ENCODE measurements around the gene BRINP3. TPM values are rescaled to one million over a fixed set of nuclear protein-coding genes. Genes with fewer than 3 reads are reported as not detected.
"Not testable (repeated sequence)": the region's sequence is repeated elsewhere in the genome, so short reads cannot be mapped to it uniquely, and the experiment has no call there.

Gene BRINP3
- total and polyA plus RNA-seq, 2 experiments from 2014 or later = not detected

- H3K27ac Mint-ChIP-seq = no peak overlapping the region
- H3K4me1 Mint-ChIP-seq = peaks cover 3% of the 10 kb centered on the region; the same call in 1 of the 3 replicates
- DNase-seq (ENCODE audit: low spot score) = no peak
- Histone ChIP-seq H4K20me1 (replicated peaks; ENCODE audit: insufficient read depth) (no peaks in the 10 kb centered on the region), H3K36me3 (ENCODE audit: insufficient read depth) (no peaks in the 10 kb centered on the region), H2AFZ (no peak overlapping the region), H3K4me1 (ENCODE audit: insufficient read depth) (no peaks in the 10 kb centered on the region), H3K4me2 (no peak overlapping the region), H3K79me2 (replicated peaks; ENCODE audit: insufficient read depth) (no peaks in the 10 kb centered on the region), H3K27ac (ENCODE audit: low read depth) (no peak overlapping the region), H3K27me3 (ENCODE audit: insufficient read depth) (no peaks in the 10 kb centered on the region), H3F3A (replicated peaks; ENCODE audit: low read depth) (no peaks in the 10 kb centered on the region), H3K9me2 (ENCODE audit: insufficient read depth) (no peaks in the 10 kb centered on the region), H3K4me3 (no peak overlapping the region)
- no peaks in the 10 kb centered on the region for H3K27me3 Mint-ChIP-seq (ENCODE audit: insufficient read depth, low read depth, poor library complexity)
- ATAC-seq = no peak
- H3K9me3 Mint-ChIP-seq = peaks cover 9% of the 10 kb centered on the region; the same call in 2 of the 3 replicates
- TF ChIP-seq EZH2 (IDR thresholded peaks at IDR 0.05; ENCODE audit: low read depth, unreplicated experiment) = no peak
- TF ChIP-seq ZNF331 (CRISPR knock-in tag; IDR thresholded peaks at IDR 0.05; ENCODE audit: low read depth) = no peak
- no peak for TF ChIP-seq JUNB (IDR thresholded peaks at IDR 0.05; ENCODE audit: unreplicated experiment)
- no peak for TF ChIP-seq CTCF (conservative IDR thresholded peaks at IDR 0.05; ENCODE audit: low read depth in 2 of 2)
- TF ChIP-seq, protein P1, sequence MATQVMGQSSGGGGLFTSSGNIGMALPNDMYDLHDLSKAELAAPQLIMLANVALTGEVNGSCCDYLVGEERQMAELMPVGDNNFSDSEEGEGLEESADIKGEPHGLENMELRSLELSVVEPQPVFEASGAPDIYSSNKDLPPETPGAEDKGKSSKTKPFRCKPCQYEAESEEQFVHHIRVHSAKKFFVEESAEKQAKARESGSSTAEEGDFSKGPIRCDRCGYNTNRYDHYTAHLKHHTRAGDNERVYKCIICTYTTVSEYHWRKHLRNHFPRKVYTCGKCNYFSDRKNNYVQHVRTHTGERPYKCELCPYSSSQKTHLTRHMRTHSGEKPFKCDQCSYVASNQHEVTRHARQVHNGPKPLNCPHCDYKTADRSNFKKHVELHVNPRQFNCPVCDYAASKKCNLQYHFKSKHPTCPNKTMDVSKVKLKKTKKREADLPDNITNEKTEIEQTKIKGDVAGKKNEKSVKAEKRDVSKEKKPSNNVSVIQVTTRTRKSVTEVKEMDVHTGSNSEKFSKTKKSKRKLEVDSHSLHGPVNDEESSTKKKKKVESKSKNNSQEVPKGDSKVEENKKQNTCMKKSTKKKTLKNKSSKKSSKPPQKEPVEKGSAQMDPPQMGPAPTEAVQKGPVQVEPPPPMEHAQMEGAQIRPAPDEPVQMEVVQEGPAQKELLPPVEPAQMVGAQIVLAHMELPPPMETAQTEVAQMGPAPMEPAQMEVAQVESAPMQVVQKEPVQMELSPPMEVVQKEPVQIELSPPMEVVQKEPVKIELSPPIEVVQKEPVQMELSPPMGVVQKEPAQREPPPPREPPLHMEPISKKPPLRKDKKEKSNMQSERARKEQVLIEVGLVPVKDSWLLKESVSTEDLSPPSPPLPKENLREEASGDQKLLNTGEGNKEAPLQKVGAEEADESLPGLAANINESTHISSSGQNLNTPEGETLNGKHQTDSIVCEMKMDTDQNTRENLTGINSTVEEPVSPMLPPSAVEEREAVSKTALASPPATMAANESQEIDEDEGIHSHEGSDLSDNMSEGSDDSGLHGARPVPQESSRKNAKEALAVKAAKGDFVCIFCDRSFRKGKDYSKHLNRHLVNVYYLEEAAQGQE (IDR thresholded peaks at IDR 0.05; ENCODE audit: unreplicated experiment) = no peak
- TF ChIP-seq EZH2phosphoT487 (IDR thresholded peaks at IDR 0.05; ENCODE audit: unreplicated experiment) = no peak
- TF ChIP-seq, protein P2, sequence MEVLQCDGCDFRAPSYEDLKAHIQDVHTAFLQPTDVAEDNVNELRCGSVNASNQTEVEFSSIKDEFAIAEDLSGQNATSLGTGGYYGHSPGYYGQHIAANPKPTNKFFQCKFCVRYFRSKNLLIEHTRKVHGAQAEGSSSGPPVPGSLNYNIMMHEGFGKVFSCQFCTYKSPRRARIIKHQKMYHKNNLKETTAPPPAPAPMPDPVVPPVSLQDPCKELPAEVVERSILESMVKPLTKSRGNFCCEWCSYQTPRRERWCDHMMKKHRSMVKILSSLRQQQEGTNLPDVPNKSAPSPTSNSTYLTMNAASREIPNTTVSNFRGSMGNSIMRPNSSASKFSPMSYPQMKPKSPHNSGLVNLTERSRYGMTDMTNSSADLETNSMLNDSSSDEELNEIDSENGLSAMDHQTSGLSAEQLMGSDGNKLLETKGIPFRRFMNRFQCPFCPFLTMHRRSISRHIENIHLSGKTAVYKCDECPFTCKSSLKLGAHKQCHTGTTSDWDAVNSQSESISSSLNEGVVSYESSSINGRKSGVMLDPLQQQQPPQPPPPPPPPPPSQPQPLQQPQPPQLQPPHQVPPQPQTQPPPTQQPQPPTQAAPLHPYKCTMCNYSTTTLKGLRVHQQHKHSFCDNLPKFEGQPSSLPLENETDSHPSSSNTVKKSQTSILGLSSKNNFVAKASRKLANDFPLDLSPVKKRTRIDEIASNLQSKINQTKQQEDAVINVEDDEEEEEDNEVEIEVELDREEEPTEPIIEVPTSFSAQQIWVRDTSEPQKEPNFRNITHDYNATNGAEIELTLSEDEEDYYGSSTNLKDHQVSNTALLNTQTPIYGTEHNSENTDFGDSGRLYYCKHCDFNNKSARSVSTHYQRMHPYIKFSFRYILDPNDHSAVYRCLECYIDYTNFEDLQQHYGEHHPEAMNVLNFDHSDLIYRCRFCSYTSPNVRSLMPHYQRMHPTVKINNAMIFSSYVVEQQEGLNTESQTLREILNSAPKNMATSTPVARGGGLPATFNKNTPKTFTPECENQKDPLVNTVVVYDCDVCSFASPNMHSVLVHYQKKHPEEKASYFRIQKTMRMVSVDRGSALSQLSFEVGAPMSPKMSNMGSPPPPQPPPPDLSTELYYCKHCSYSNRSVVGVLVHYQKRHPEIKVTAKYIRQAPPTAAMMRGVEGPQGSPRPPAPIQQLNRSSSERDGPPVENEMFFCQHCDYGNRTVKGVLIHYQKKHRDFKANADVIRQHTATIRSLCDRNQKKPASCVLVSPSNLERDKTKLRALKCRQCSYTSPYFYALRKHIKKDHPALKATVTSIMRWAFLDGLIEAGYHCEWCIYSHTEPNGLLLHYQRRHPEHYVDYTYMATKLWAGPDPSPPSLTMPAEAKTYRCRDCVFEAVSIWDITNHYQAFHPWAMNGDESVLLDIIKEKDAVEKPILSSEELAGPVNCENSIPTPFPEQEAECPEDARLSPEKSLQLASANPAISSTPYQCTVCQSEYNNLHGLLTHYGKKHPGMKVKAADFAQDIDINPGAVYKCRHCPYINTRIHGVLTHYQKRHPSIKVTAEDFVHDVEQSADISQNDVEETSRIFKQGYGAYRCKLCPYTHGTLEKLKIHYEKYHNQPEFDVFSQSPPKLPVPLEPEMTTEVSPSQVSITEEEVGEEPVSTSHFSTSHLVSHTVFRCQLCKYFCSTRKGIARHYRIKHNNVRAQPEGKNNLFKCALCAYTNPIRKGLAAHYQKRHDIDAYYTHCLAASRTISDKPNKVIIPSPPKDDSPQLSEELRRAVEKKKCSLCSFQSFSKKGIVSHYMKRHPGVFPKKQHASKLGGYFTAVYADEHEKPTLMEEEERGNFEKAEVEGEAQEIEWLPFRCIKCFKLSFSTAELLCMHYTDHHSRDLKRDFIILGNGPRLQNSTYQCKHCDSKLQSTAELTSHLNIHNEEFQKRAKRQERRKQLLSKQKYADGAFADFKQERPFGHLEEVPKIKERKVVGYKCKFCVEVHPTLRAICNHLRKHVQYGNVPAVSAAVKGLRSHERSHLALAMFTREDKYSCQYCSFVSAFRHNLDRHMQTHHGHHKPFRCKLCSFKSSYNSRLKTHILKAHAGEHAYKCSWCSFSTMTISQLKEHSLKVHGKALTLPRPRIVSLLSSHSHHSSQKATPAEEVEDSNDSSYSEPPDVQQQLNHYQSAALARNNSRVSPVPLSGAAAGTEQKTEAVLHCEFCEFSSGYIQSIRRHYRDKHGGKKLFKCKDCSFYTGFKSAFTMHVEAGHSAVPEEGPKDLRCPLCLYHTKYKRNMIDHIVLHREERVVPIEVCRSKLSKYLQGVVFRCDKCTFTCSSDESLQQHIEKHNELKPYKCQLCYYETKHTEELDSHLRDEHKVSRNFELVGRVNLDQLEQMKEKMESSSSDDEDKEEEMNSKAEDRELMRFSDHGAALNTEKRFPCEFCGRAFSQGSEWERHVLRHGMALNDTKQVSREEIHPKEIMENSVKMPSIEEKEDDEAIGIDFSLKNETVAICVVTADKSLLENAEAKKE (CRISPR knock-in tag; IDR thresholded peaks at IDR 0.05) = no peak
- no peak for TF ChIP-seq NANOG (IDR thresholded peaks at IDR 0.05; ENCODE audit: borderline replicate concordance)
- TF ChIP-seq ZNF114 (CRISPR knock-in tag; IDR thresholded peaks at IDR 0.05) = no peak
- H3K4me3 Mint-ChIP-seq = no peak overlapping the region
- H3K36me3 Mint-ChIP-seq (ENCODE audit: low read depth) = peaks cover 8% of the 10 kb centered on the region; the same call in 2 of the 3 replicates
Observed at GRCh38 chr1:190507357-190507756, 29.7 kb upstream of the BRINP3 start.

- H3K4me3 Mint-ChIP-seq; H3F3A ChIP-seq (replicated peaks; ENCODE audit: low read depth); H4K20me1 ChIP-seq (replicated peaks; ENCODE audit: insufficient read depth); H3K4me1 ChIP-seq (ENCODE audit: insufficient read depth); H3K4me3 ChIP-seq; DNase-seq (ENCODE audit: low spot score); ATAC-seq; H3K79me2 ChIP-seq (replicated peaks; ENCODE audit: insufficient read depth); H3K4me2 ChIP-seq; H3K27ac Mint-ChIP-seq; H3K36me3 Mint-ChIP-seq (ENCODE audit: low read depth); H3K27ac ChIP-seq (ENCODE audit: low read depth); H3K27me3 ChIP-seq (ENCODE audit: insufficient read depth); H2AFZ ChIP-seq; H3K27me3 Mint-ChIP-seq (ENCODE audit: insufficient read depth, low read depth, poor library complexity); H3K36me3 ChIP-seq (ENCODE audit: insufficient read depth); H3K9me3 Mint-ChIP-seq; H3K4me1 Mint-ChIP-seq; H3K9me2 ChIP-seq (ENCODE audit: insufficient read depth): not testable (repeated sequence)
Observed at GRCh38 chr1:190504539-190504938, 26.9 kb upstream of the BRINP3 start.
